Brain microvascular endothelial cell (primary cell): ENCODE results near the gene LHX5.

Experiments used
- DNase-seq: peaks from one replicate; pipeline ENCODE4 v3.0.0-alpha.2; 2020
- H3K27ac ChIP-seq: fragments of 250-450 bp; sonication (Bioruptor Pico); 2 replicates; pipeline ENCODE4 v1.5.1; 2020; ENCODE audit warnings: mild to moderate bottlenecking, moderate library complexity
- H3K27me3 ChIP-seq: fragments of 250-450 bp; sonication (Bioruptor Pico); replicated peaks from 2 replicates; pipeline ENCODE4 v1.5.1; 2020; ENCODE audit warnings: mild to moderate bottlenecking
- H3K36me3 ChIP-seq: fragments of 250-450 bp; sonication (Bioruptor Pico); replicated peaks from 2 replicates; pipeline ENCODE4 v1.5.1; 2020; ENCODE audit warnings: mild to moderate bottlenecking
- H3K4me3 ChIP-seq: 2 replicates; pipeline ENCODE4 v1.5.1; 2011; ENCODE audit warnings: low read depth, mild to moderate bottlenecking, control low read depth, low read length, moderate library complexity
- CTCF ChIP-seq: IDR thresholded peaks from 2 replicates; pipeline ENCODE4 v1.5.1; 2011; ENCODE audit warnings: low read depth, mild to moderate bottlenecking, moderate library complexity, low read length, control low read depth, inconsistent platforms; ENCODE audit errors: missing control alignments
- in situ Hi-C: cut with HindIII; loops from 2 replicates; pipeline ENCODE4 v1.10.0; 2017; ENCODE audit warnings: low sequenced_read_pairs, low pct_ligation_motif_present

Gene LHX5

GRCh38 chr12:113443030-113443539 is 28.6 kb downstream of the LHX5 start:
- H3K36me3 ChIP-seq, result no peaks in the 10 kb centered on the region
- TF ChIP-seq CTCF, result no peak
- peaks cover 2% of the 10 kb centered on the region for H3K27me3 ChIP-seq
- no peak overlapping the region for H3K4me3 ChIP-seq
- H3K27ac ChIP-seq, result no peak overlapping the region
- DNase-seq, result no peak
- in situ Hi-C loops, result no loop called here

GRCh38 chr12:113440947-113441782 is 30.5 kb downstream of the LHX5 start:
- H3K27me3 ChIP-seq, result peaks cover 2% of the 10 kb centered on the region
- no peak for TF ChIP-seq CTCF
- no peak overlapping the region for H3K27ac ChIP-seq
- no peak for DNase-seq
- in situ Hi-C loops, result no loop called here
- no peak overlapping the region for H3K4me3 ChIP-seq
- no peaks in the 10 kb centered on the region for H3K36me3 ChIP-seq

GRCh38 chr12:113440336-113440735 is 31.3 kb downstream of the LHX5 start:
- DNase-seq, result no peak
- Histone ChIP-seq H3K27ac (no peak overlapping the region), H3K27me3 (peaks cover 2% of the 10 kb centered on the region), H3K36me3 (no peaks in the 10 kb centered on the region), H3K4me3 (no peak overlapping the region)
- in situ Hi-C loops, result no loop called here
- no peak for TF ChIP-seq CTCF

GRCh38 chr12:113439606-113440030 is 32.1 kb downstream of the LHX5 start:
- H3K36me3 ChIP-seq, result no peaks in the 10 kb centered on the region
- TF ChIP-seq CTCF, result peak; percentile 86
- H3K27me3 ChIP-seq, result peaks cover 2% of the 10 kb centered on the region
- in situ Hi-C loops, result no loop called here
- no peak overlapping the region for H3K27ac ChIP-seq
- H3K4me3 ChIP-seq, result no peak overlapping the region
- DNase-seq, result peak; percentile 40

- H3K36me3 ChIP-seq, result no peaks in the 10 kb centered on the region
- H3K4me3 ChIP-seq, result no peak overlapping the region
- TF ChIP-seq CTCF, result no peak
- peaks cover 2% of the 10 kb centered on the region for H3K27me3 ChIP-seq
- in situ Hi-C loops, result no loop called here
- no peak overlapping the region for H3K27ac ChIP-seq
- no peak for DNase-seq
These were observed 32.4 kb downstream of the LHX5 start for GRCh38 chr12:113439301-113439597.
